Esophagus muscularis mucosa (tissue), 4 donors: ENCODE results near the gene NPTXR. TPM values are rescaled to one million over a fixed set of nuclear protein-coding genes. Genes with fewer than 3 reads are reported as not detected.

Experiments used
- DNase-seq: peaks from one replicate; pipeline ENCODE4 v3.0.0-alpha.2; 2017; ENCODE audit errors: extremely low spot score
- H3K27ac ChIP-seq, 4 donors: fragments of 200-600 bp; sonication (generic); replicated peaks in 1 of 4; 1 replicate in 3 of 4; 2 replicates in 1 of 4; pipeline ENCODE4 v1.5.1; 2016 to 2019; ENCODE audit warnings: mild to moderate bottlenecking in 1 of 4
- H3K27me3 ChIP-seq, 4 donors: fragments of 200-600 bp; sonication (generic); one replicate each; pipeline versions ENCODE4 v1.5.1 to v1.6.0; 2016 to 2019
- H3K36me3 ChIP-seq, 4 donors: fragments of 200-600 bp; sonication (generic); one replicate each; pipeline ENCODE4 v1.5.1; 2016 to 2019
- H3K4me1 ChIP-seq, 4 donors: fragments of 200-600 bp; sonication (generic); one replicate each; pipeline ENCODE4 v1.5.1; 2016 to 2019
- H3K4me3 ChIP-seq, 4 donors: fragments of 200-600 bp; sonication (generic); 1 replicate in 2 of 4; 2 replicates in 2 of 4; pipeline ENCODE4 v1.5.1; 2016 to 2019; ENCODE audit warnings: mild to moderate bottlenecking in 4 of 4, moderate library complexity in 1 of 4
- H3K9me3 ChIP-seq, 4 donors: fragments of 200-600 bp; sonication (generic); 1 replicate in 3 of 4; 2 replicates in 1 of 4; pipeline ENCODE4 v1.5.1; 2016 to 2019
- CTCF ChIP-seq, 3 experiments: fragments of 200-600 bp in 2 of 3; fragments of 450-650 bp in 1 of 3; sonication (generic) in 2 of 3; IDR thresholded peaks; one replicate each; pipeline ENCODE4 v1.5.1; 2017 to 2019; ENCODE audit warnings: antibody characterized with exemption in 3 of 3, mild to moderate bottlenecking in 2 of 3, moderate library complexity in 1 of 3
- EP300 ChIP-seq: sonication (generic); formaldehyde crosslinking; IDR thresholded peaks from one replicate; pipeline ENCODE4 v1.6.1; 2017; ENCODE audit warnings: antibody characterized with exemption
- POLR2A ChIP-seq: fragments of 450-650 bp; IDR thresholded peaks from one replicate; pipeline ENCODE4 v1.6.1; 2017; ENCODE audit warnings: antibody characterized with exemption, moderate library complexity, mild to moderate bottlenecking, low read depth
- POLR2AphosphoS5 ChIP-seq, 2 donors: sonication (generic); formaldehyde crosslinking; IDR thresholded peaks; one replicate each; pipeline ENCODE4 v1.6.1; 2017; ENCODE audit warnings: antibody characterized with exemption in 2 of 2
- WGBS: methylation state at CpG from one replicate; pipeline ENCODE4 v1.1.5; 2018; 5-methylcytosine and 5-hydroxymethylcytosine counted together
- intact Hi-C: fragments of 100-400 bp; cut with DNase I; formaldehyde crosslinking; loops from one replicate; pipeline ENCODE4 v1.15.1; 2023
- total RNA-seq, 4 donors: library from RNA; depleted of rRNA; stranded (reverse); fragments of >200 nt; gene quantifications; one replicate each; pipeline versions ENCODE4 v1.1.0 to v1.2.1, GENCODE V29; 2016

Gene NPTXR
- total RNA-seq, 4 donors from 2014 or later, result 8.2 to 15.0 (median 8.8) TPM

DNA sequence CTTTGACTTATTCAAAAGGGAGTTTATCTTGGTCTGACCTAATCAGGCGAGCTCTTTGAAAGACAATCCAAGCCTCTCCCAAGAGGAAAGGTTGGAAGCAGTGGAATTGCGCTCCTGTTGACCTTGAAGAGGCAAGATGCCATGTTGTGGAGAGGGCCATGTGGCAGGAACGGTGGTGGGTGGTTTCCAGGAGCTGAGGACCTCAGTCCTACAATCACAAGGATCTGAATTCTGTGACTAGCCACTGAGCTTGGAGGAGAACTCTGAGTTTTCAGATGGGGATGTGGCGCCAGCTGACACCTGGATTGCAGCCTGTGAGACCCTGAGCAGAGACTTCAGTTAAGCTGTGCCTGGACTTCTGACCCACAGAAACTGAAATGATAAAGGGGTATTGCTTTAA lies 34.2 kb upstream of the NPTXR start:
- Histone ChIP-seq H3K4me1 (peaks cover 28 to 48% (median 40%) of the 10 kb centered on the region in 4 donors), H3K4me3 (no peak overlapping the region), H3K27ac (no peak overlapping the region), H3K27me3 (no peaks in the 10 kb centered on the region), H3K9me3 (no peaks in the 10 kb centered on the region), H3K36me3 (no peaks in the 10 kb centered on the region)
- WGBS, result 96% methylated on average over 4 of the region's 4 CpGs
- DNase-seq, result no peak
- intact Hi-C loops, result no loop called here
- TF ChIP-seq POLR2AphosphoS5 (IDR thresholded peaks at IDR 0.05), result no peak
- no peak for TF ChIP-seq POLR2A
- no peak for TF ChIP-seq EP300
- no peak for TF ChIP-seq CTCF (IDR thresholded peaks at IDR 0.05)

DNA sequence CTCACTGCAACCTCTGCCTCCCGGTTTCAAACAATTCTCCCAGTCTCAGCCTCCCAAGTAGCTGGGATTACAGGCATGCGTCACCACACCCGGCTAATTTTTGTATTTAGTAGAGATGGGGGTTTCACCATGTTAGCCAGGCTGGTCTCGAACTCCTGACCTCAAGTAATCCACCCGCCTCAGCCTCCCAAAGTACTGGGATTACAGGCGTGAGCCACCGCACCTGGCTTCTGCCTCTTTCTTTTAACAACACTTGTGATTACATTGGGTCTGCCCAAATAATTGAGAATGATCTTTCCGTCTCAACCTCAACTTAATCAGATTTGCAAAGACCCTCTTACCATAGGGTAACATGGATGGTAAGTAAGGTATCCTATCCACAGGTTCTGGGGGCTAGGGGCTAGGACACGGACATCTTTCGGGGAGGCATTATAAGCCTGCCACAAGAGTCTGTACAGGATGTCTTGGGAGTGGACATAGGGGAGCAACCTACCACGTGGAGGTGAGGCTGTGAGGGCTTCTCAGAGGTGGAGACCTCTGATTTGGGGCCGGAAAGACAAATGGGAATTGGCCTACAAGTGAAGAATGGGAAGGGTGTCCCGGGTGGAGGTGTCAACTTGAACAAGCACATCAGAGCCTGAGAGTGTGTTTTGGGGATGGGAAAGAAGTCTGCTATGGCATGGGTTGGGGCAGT lies 30.8 kb upstream of the NPTXR start:
- Histone ChIP-seq H3K36me3 (peaks cover 1 to 4% (median 3%) of the 10 kb centered on the region in 4 donors), H3K27ac (peak overlapping the region in 1 of 4 donors; percentile 95), H3K4me3 (no peak overlapping the region), H3K9me3 (no peaks in the 10 kb centered on the region), H3K27me3 (no peaks in the 10 kb centered on the region), H3K4me1 (peaks cover 22 to 35% (median 30%) of the 10 kb centered on the region in 4 donors)
- TF ChIP-seq POLR2A (no peak), POLR2AphosphoS5 (IDR thresholded peaks at IDR 0.05) (no peak), CTCF (IDR thresholded peaks at IDR 0.05) (no peak), EP300 (no peak)
- WGBS, result 91% methylated on average over 13 of the region's 13 CpGs
- intact Hi-C loops, result no loop called here
- DNase-seq, result no peak

DNA sequence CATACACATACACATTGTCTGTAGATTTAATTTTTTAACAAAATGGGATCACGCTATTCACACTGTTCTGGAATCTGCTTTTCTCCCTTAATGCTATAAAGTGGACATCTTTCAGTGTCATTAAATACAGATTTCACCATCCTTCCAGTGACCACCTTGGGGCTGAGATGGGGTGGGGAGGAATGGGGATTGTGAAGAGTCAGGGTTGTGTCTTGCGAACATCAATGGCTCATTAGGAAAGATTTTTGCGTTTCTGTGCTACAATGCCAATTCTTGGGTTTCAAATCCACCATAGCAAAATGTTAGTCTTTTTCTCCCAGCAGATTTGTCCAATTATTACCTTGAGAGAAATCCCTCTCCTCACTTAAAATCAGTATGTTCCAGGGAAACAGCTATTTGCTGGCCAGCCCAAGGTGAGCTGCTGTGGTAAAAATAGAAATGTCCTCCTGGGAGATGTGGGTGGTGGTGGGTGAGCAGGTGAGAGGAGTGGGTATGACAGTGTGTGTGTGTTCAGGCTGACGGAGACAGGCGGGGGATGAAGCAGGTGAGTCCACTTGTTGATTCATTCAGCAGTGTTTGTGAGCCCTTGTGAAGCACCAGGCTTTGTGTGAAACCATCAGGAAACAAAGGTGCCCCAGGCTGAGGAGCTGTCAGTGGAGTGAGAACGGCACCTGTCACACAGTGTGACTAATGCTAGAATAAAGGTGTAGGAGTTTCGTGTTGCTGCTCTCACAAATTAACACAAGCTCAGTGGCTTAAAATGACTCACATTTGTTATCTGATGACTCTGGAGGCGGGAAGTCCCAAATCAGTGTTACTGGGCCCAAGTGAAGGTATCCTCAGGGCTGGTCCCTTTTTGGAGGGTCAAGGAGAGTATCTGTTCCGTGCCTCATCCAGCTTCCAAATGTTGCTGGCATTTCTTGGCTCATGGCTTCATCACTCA lies 29.9 kb upstream of the NPTXR start:
- DNase-seq, result peak; percentile 31

DNA sequence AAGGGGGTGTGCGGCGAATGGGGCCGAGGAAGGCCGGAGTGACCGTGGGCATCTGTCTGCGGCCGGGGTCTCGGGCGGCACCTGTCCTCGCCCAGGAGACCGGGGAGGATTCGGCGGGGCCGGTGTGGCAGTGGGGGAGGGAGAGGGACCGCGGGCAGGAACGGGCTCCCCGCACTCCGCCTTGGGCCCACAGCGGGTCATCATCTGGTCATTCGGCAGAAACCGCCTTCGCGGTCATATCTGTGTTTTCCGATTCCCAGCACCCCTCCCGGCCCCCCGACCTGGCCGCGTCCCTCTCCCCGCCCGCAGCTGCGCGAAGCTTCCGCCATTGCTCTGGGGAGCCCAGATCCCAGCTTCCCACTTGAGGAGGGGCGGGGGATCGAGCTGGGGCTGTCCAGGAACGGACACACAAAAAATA lies 29.0 kb upstream of the NPTXR start:
- DNase-seq, result peak; percentile 92
- H3K9me3 ChIP-seq, result no peaks in the 10 kb centered on the region
- H3K27ac ChIP-seq, result peak overlapping the region; percentile 94 to 99 (median 97)
- H3K27me3 ChIP-seq, result no peaks in the 10 kb centered on the region
- H3K36me3 ChIP-seq, result peaks cover 6 to 21% (median 15%) of the 10 kb centered on the region in 4 donors
- H3K4me1 ChIP-seq, result peaks cover 39 to 50% (median 47%) of the 10 kb centered on the region in 4 donors
- under 1% methylated on average over 25 of the region's 37 CpGs for WGBS
- intact Hi-C loops, result no loop called here
- peak overlapping the region; percentile 78 to 99 (median 91) for H3K4me3 ChIP-seq
- TF ChIP-seq CTCF (IDR thresholded peaks at IDR 0.05), result no peak
- TF ChIP-seq POLR2A, result no peak
- TF ChIP-seq EP300, result no peak
- TF ChIP-seq POLR2AphosphoS5 (IDR thresholded peaks at IDR 0.05), result peak; percentile 28 to 57

More for the DNA sequence above, 29.9 kb upstream of the NPTXR start:
- no peaks in the 10 kb centered on the region for H3K9me3 ChIP-seq
- WGBS, result 61% methylated on average over 9 of the region's 9 CpGs
- H3K36me3 ChIP-seq, result peaks cover 6 to 12% (median 8%) of the 10 kb centered on the region in 4 donors
- peak overlapping the region; percentile 78 to 99 (median 91) for H3K4me3 ChIP-seq
- no peak for TF ChIP-seq POLR2A
- no peak for TF ChIP-seq EP300
- TF ChIP-seq POLR2AphosphoS5 (IDR thresholded peaks at IDR 0.05), result no peak
- no peak for TF ChIP-seq CTCF (IDR thresholded peaks at IDR 0.05)
- H3K27me3 ChIP-seq, result no peaks in the 10 kb centered on the region
- H3K27ac ChIP-seq, result peak overlapping the region; percentile 94 to 99 (median 97)
- H3K4me1 ChIP-seq, result peaks cover 31 to 41% (median 38%) of the 10 kb centered on the region in 4 donors
- intact Hi-C loops, result no loop called here
